ENCODE results near the gene NECAB2. TPM values are rescaled to one million over a fixed set of nuclear protein-coding genes. Genes with fewer than 3 reads are reported as not detected.

The NECAB2 gene
- polyA plus RNA-seq, 1 donor from 2014 or later, result 12.5 TPM

DNA sequence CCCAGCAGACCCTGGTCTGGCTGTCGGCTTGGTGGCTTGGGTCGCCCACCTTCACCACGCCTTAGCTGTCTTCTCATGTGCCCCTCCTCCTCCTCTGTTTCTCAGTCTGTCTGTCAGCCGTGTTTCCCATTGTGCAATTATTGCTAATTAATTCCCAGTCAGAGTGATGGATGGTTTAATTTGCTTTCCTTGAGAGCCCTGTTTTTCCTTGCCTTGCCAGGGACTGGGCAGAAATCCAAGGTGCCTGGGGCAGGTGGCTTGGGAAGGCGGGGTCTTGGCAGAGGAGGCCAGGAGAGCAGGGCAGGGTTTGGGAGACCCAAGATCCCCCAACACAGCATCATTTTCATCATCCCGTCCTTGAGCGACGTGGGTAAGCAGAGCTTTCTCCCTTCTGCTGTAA lies 21.3 kb downstream of the NECAB2 start:
- H2AFZ ChIP-seq (ENCODE audit: low read depth, low read length), result no peak overlapping the region
- no peaks in the 10 kb centered on the region for H3K9me3 ChIP-seq (ENCODE audit: low read length)
- no peak overlapping the region for H3K27ac ChIP-seq (ENCODE audit: low read length)
- H3K4me2 ChIP-seq (ENCODE audit: low read length), result no peak overlapping the region
- H3K4me3 ChIP-seq (ENCODE audit: low read length), result no peak overlapping the region
- no peaks in the 10 kb centered on the region for H3F3A ChIP-seq (ENCODE audit: insufficient read depth, low read length, poor library complexity, severe bottlenecking)
- H3K9me2 ChIP-seq (ENCODE audit: insufficient read depth, low read length), result no peaks in the 10 kb centered on the region
- TF ChIP-seq, protein P1, sequence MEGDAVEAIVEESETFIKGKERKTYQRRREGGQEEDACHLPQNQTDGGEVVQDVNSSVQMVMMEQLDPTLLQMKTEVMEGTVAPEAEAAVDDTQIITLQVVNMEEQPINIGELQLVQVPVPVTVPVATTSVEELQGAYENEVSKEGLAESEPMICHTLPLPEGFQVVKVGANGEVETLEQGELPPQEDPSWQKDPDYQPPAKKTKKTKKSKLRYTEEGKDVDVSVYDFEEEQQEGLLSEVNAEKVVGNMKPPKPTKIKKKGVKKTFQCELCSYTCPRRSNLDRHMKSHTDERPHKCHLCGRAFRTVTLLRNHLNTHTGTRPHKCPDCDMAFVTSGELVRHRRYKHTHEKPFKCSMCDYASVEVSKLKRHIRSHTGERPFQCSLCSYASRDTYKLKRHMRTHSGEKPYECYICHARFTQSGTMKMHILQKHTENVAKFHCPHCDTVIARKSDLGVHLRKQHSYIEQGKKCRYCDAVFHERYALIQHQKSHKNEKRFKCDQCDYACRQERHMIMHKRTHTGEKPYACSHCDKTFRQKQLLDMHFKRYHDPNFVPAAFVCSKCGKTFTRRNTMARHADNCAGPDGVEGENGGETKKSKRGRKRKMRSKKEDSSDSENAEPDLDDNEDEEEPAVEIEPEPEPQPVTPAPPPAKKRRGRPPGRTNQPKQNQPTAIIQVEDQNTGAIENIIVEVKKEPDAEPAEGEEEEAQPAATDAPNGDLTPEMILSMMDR (IDR thresholded peaks at IDR 0.05; ENCODE audit: poor library complexity, severe bottlenecking), result no peak
- H3K27me3 ChIP-seq (ENCODE audit: insufficient read depth, low read depth, low read length), result no peaks in the 10 kb centered on the region
- H3K79me2 ChIP-seq (replicated peaks; ENCODE audit: insufficient read depth, low read length), result no peaks in the 10 kb centered on the region
- H3K36me3 ChIP-seq (ENCODE audit: insufficient read depth, low read length), result no peaks in the 10 kb centered on the region
- H3K9ac ChIP-seq (ENCODE audit: low read length), result no peak overlapping the region
- H4K20me1 ChIP-seq (ENCODE audit: insufficient read depth), result no peaks in the 10 kb centered on the region

DNA sequence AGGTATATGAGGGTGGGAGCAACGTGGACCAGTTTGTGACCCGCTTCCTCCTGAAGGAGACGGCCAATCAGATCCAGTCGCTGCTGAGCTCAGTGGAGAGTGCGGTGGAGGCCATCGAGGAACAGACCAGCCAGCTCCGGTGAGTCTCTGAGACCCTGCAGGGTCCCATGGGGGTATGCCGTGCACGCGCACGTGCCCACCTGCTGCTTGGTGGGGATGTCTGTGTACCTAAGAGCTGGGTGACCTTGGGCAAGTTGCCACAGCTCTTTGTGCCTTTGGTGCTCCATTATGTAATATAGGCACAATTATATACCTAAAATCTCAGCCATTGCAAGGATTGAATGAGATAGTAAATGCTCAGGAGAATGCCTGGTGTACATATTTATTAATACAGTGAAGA lies 22.4 kb downstream of the NECAB2 start:
- Histone ChIP-seq H3K9ac (ENCODE audit: low read length) (no peak overlapping the region), H3K9me3 (ENCODE audit: low read length) (no peaks in the 10 kb centered on the region), H3K27ac (ENCODE audit: low read length) (no peak overlapping the region), H2AFZ (ENCODE audit: low read depth, low read length) (no peak overlapping the region), H3K4me3 (ENCODE audit: low read length) (no peak overlapping the region), H3F3A (ENCODE audit: insufficient read depth, low read length, poor library complexity, severe bottlenecking) (no peaks in the 10 kb centered on the region), H3K36me3 (ENCODE audit: insufficient read depth, low read length) (no peaks in the 10 kb centered on the region), H3K27me3 (ENCODE audit: insufficient read depth, low read depth, low read length) (no peaks in the 10 kb centered on the region), H3K4me2 (ENCODE audit: low read length) (no peak overlapping the region), H3K79me2 (replicated peaks; ENCODE audit: insufficient read depth, low read length) (no peaks in the 10 kb centered on the region), H4K20me1 (ENCODE audit: insufficient read depth) (no peaks in the 10 kb centered on the region), H3K9me2 (ENCODE audit: insufficient read depth, low read length) (no peaks in the 10 kb centered on the region)
- TF ChIP-seq EP300 (conservative IDR thresholded peaks at IDR 0.05; ENCODE audit: poor library complexity, severe bottlenecking) (no peak), POLR2AphosphoS5 (IDR thresholded peaks at IDR 0.05) (no peak), SMC3 (conservative IDR thresholded peaks at IDR 0.05; ENCODE audit: poor library complexity) (no peak), TAF1 (IDR thresholded peaks at IDR 0.05; ENCODE audit: low read depth) (no peak), RAD21 (conservative IDR thresholded peaks at IDR 0.05) (no peak), EZH2 (IDR thresholded peaks at IDR 0.05; ENCODE audit: borderline replicate concordance, insufficient read depth, low read length, poor library complexity, severe bottlenecking) (no peak), MXI1 (conservative IDR thresholded peaks at IDR 0.05; ENCODE audit: poor library complexity, severe bottlenecking) (no peak)
- TF ChIP-seq, protein P2, sequence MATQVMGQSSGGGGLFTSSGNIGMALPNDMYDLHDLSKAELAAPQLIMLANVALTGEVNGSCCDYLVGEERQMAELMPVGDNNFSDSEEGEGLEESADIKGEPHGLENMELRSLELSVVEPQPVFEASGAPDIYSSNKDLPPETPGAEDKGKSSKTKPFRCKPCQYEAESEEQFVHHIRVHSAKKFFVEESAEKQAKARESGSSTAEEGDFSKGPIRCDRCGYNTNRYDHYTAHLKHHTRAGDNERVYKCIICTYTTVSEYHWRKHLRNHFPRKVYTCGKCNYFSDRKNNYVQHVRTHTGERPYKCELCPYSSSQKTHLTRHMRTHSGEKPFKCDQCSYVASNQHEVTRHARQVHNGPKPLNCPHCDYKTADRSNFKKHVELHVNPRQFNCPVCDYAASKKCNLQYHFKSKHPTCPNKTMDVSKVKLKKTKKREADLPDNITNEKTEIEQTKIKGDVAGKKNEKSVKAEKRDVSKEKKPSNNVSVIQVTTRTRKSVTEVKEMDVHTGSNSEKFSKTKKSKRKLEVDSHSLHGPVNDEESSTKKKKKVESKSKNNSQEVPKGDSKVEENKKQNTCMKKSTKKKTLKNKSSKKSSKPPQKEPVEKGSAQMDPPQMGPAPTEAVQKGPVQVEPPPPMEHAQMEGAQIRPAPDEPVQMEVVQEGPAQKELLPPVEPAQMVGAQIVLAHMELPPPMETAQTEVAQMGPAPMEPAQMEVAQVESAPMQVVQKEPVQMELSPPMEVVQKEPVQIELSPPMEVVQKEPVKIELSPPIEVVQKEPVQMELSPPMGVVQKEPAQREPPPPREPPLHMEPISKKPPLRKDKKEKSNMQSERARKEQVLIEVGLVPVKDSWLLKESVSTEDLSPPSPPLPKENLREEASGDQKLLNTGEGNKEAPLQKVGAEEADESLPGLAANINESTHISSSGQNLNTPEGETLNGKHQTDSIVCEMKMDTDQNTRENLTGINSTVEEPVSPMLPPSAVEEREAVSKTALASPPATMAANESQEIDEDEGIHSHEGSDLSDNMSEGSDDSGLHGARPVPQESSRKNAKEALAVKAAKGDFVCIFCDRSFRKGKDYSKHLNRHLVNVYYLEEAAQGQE (IDR thresholded peaks at IDR 0.05; ENCODE audit: borderline replicate concordance), result no peak
- TF ChIP-seq, protein P1 (IDR thresholded peaks at IDR 0.05; ENCODE audit: poor library complexity, severe bottlenecking), result no peak

All from neural cell (in vitro differentiated cells).